Nephron progenitor cell (in vitro differentiated cells): Measurements from ENCODE around the gene MYO1G.

ENCODE experiments used
- DNase-seq: peaks from one replicate; pipeline ENCODE4 v3.0.0; 2021
- H3K27ac Mint-ChIP-seq: 2 replicates; pipeline ENCODE4 v1.8.0; 2021; ENCODE audit warnings: mild to moderate bottlenecking, moderate library complexity, mixed read lengths
- H3K27me3 Mint-ChIP-seq: 2 replicates; pipeline ENCODE4 v1.8.0; 2021; ENCODE audit warnings: mild to moderate bottlenecking, low read depth, mixed read lengths; ENCODE audit not compliant: poor library complexity
- H3K36me3 Mint-ChIP-seq: 2 replicates; pipeline ENCODE4 v1.8.0; 2021; ENCODE audit warnings: low read depth, mixed read lengths
- H3K4me1 Mint-ChIP-seq: 2 replicates; pipeline ENCODE4 v1.8.0; 2021; ENCODE audit warnings: mixed read lengths
- H3K4me3 Mint-ChIP-seq: 2 replicates; pipeline ENCODE4 v1.8.0; 2021; ENCODE audit warnings: mild to moderate bottlenecking, moderate library complexity, mixed read lengths
- H3K9me3 Mint-ChIP-seq: 2 replicates; pipeline ENCODE4 v1.8.0; 2021; ENCODE audit warnings: mild to moderate bottlenecking, moderate library complexity, mixed read lengths
- TF ChIP-seq, protein P1 (sequence below): fragments of 200-600 bp; sonication (generic); IDR thresholded peaks from 2 replicates; pipeline ENCODE4 v1.5.0; 2021; ENCODE audit warnings: antibody characterized with exemption

MYO1G gene

DNA sequence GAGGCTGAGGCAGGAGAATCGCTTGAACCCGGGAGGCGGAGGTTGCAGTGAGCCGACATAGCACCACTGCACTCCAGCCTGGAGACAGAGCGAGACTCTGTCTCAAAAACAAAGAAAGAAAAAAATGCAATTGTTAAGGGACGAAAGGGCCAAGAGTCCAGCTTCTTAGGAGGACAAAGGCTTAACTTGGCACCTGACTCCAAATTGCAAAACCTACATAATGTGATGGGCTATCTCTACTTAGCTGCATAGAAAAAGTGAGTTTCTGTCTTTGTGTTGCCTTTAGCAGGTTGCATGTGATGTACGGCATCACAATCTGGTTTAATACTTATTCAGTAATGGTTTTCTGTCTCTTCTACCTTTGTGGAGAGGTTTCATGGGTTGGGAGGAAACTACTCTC, 8.6 kb upstream of the MYO1G start:
- H3K9me3 Mint-ChIP-seq: no peaks in the 10 kb centered on the region
- peaks cover 6% of the 10 kb centered on the region for H3K27me3 Mint-ChIP-seq
- TF ChIP-seq, protein P1, sequence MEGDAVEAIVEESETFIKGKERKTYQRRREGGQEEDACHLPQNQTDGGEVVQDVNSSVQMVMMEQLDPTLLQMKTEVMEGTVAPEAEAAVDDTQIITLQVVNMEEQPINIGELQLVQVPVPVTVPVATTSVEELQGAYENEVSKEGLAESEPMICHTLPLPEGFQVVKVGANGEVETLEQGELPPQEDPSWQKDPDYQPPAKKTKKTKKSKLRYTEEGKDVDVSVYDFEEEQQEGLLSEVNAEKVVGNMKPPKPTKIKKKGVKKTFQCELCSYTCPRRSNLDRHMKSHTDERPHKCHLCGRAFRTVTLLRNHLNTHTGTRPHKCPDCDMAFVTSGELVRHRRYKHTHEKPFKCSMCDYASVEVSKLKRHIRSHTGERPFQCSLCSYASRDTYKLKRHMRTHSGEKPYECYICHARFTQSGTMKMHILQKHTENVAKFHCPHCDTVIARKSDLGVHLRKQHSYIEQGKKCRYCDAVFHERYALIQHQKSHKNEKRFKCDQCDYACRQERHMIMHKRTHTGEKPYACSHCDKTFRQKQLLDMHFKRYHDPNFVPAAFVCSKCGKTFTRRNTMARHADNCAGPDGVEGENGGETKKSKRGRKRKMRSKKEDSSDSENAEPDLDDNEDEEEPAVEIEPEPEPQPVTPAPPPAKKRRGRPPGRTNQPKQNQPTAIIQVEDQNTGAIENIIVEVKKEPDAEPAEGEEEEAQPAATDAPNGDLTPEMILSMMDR: no peak
- peaks cover 47% of the 10 kb centered on the region for H3K4me1 Mint-ChIP-seq
- H3K36me3 Mint-ChIP-seq: peaks cover 54% of the 10 kb centered on the region
- no peak for DNase-seq
- peak overlapping the region; percentile 100 for H3K27ac Mint-ChIP-seq
- H3K4me3 Mint-ChIP-seq: peak overlapping the region; percentile 97

DNA sequence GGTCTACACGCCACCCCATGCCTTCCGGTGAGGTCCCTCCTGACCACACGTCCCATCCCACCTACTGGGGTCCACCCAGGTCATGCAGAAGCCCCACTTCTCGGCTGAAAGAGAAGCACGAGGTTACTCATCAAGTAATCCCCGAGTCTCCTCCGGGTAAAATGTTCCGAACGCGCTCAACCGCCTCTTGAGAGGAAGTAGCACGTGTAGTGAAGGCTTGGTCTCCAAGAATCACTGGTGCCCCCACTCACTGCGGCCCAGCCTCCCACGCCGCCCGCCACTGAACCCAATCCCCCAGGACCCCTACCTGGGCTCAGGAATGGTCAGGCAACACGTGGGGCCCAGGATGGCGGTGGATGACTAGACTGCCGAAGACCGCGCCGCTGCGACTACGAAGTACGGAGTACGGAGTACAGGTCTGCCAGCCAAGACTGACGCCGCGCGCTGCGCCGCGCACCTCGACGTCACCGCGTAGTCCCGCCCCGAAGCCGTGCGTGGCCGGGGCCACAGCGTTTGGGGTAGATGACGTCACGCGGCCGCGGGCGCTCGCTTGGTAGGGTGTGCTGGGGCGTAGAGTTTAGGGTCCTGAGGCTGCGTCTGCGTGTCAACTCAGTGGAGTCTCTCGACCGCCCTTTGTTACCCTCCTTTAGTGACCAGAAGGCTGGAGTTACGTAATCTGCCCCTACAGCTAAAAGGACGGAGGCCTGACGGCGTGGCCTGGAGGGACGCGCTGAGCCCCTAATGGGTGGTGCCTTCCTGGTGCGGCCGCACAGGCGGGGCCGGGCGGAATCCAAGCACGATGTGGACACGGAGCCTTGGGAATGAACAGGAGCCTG, 7.6 kb upstream of the MYO1G start:
- peak; percentile 94 for DNase-seq
- no peaks in the 10 kb centered on the region for H3K9me3 Mint-ChIP-seq
- peaks cover 46% of the 10 kb centered on the region for H3K36me3 Mint-ChIP-seq

DNA sequence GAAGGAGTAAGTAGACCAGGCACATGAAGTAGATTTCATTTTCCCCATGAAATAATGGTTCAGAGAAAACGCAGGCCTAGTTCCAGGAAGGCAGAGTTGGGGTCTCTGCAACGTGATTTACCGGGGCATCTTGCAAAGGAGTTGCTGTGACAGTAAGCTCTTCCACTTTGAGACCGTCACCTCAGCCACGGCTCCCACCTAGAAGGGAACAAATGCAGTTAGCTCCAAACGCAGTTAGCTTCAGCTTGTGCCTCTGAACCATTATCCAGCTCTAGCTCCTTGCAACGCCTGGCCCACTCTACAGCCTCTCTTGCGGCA, 7.0 kb upstream of the MYO1G start:
- TF ChIP-seq, protein P1: no peak
- H3K27me3 Mint-ChIP-seq: peaks cover 6% of the 10 kb centered on the region
- H3K27ac Mint-ChIP-seq: peak overlapping the region; percentile 100
- H3K4me1 Mint-ChIP-seq: peaks cover 46% of the 10 kb centered on the region
- peak overlapping the region; percentile 97 for H3K4me3 Mint-ChIP-seq
- H3K9me3 Mint-ChIP-seq: no peaks in the 10 kb centered on the region
- DNase-seq: no peak
- H3K36me3 Mint-ChIP-seq: peaks cover 45% of the 10 kb centered on the region

More for the DNA sequence above, 7.6 kb upstream of the MYO1G start:
- H3K4me1 Mint-ChIP-seq: peaks cover 47% of the 10 kb centered on the region
- H3K27ac Mint-ChIP-seq: peak overlapping the region; percentile 100
- peak overlapping the region; percentile 97 for H3K4me3 Mint-ChIP-seq
- H3K27me3 Mint-ChIP-seq: peaks cover 6% of the 10 kb centered on the region
- TF ChIP-seq, protein P1: no peak

DNA sequence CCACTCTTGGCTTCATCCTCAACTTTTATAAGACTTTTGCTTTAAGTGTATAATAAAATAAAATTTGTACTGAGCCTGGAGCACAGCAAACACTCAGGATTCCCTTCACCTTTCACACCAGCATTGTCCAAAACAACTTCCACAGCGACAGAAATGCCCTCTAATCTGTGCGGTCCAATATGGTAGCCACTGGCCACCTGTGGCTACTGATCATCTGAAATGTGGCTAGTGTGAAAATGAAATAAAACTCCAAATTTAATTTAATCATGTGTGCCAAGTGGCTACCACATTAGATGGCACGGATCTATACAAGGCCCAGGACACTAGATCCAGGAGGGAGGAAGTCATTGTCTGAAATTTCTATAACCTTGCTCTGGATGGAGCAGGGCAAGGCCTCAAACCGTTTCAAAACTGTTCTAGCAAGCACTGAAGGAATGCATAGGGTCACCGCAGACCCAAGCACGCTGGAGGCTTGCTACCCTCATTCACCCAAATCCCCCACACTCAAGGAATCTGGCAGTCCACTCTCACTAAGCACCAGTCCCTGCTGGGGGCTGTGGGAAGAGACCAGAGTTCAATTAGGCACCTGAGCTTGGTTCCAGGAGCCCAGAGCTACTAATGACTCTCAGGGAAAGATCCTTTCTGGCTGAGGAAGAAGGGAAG, 6.3 kb upstream of the MYO1G start:
- peak overlapping the region; percentile 97 for H3K4me3 Mint-ChIP-seq
- peak overlapping the region; percentile 100 for H3K27ac Mint-ChIP-seq
- peaks cover 6% of the 10 kb centered on the region for H3K27me3 Mint-ChIP-seq
- peaks cover 42% of the 10 kb centered on the region for H3K4me1 Mint-ChIP-seq
- H3K9me3 Mint-ChIP-seq: no peaks in the 10 kb centered on the region
- peaks cover 45% of the 10 kb centered on the region for H3K36me3 Mint-ChIP-seq
- no peak for DNase-seq
- TF ChIP-seq, protein P1: no peak

DNA sequence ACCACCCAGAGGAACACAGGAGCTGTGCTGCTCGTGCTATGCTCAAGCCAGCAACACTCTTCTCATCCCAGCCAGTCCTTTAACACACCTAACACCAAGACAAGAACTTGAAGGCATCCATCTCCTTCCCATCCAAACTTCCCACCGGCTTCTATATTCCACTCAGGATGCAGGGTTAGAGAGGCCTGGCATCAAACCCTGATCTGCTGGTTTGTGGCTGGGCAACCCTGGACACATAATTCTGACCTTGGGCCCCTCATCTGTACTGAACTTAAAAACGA, 5.6 kb upstream of the MYO1G start:
- peak overlapping the region; percentile 85 for H3K27ac Mint-ChIP-seq
- no peak for DNase-seq
- H3K36me3 Mint-ChIP-seq: peaks cover 45% of the 10 kb centered on the region
- H3K9me3 Mint-ChIP-seq: no peaks in the 10 kb centered on the region
- H3K27me3 Mint-ChIP-seq: peaks cover 6% of the 10 kb centered on the region
- peaks cover 42% of the 10 kb centered on the region for H3K4me1 Mint-ChIP-seq
- TF ChIP-seq, protein P1: no peak
- H3K4me3 Mint-ChIP-seq: peak overlapping the region; percentile 97
